Transverse colon (tissue), 4 donors: Measurements from ENCODE around the gene SLC28A3. TPM values are rescaled to one million over a fixed set of nuclear protein-coding genes. Genes with fewer than 3 reads are reported as not detected.

ENCODE experiments used
- DNase-seq: peaks from one replicate; pipeline ENCODE4 v3.0.0-alpha.2; 2019
- H3K27ac ChIP-seq, 4 donors: fragments of 200-600 bp; sonication (generic); 2 replicates each; pipeline ENCODE4 v1.5.1; 2016 to 2018; ENCODE audit warnings: inconsistent platforms in 4 of 4
- H3K27me3 ChIP-seq: fragments of 200-600 bp; sonication (generic); 2 replicates; pipeline ENCODE4 v1.5.1; 2017; ENCODE audit warnings: inconsistent platforms
- H3K36me3 ChIP-seq, 4 donors: fragments of 200-600 bp; sonication (generic); 2 replicates each; pipeline ENCODE4 v1.5.1; 2017 to 2019; ENCODE audit warnings: inconsistent platforms in 4 of 4
- H3K4me1 ChIP-seq, 4 donors: fragments of 200-600 bp; sonication (generic); 2 replicates each; pipeline ENCODE4 v1.5.1; 2017 to 2020; ENCODE audit warnings: inconsistent platforms in 4 of 4
- H3K4me3 ChIP-seq, 4 donors: fragments of 200-600 bp; sonication (generic); 1 replicate in 1 of 4; 2 replicates in 3 of 4; pipeline versions ENCODE4 v1.5.1 to v1.6.1; 2017 to 2019; ENCODE audit warnings: inconsistent platforms in 4 of 4
- H3K9me3 ChIP-seq, 2 donors: fragments of 200-600 bp; sonication (generic); 2 replicates each; pipeline ENCODE4 v1.5.1; 2017 to 2019; ENCODE audit warnings: inconsistent platforms in 2 of 2
- CTCF ChIP-seq, 5 experiments: fragments of 200-600 bp in 3 of 5; fragments of 450-650 bp in 2 of 5; sonication (generic) in 3 of 5; IDR thresholded peaks; 1 replicate in 2 of 5; 2 replicates in 3 of 5; pipeline ENCODE4 v1.5.1; 2016 to 2017; ENCODE audit warnings: antibody characterized with exemption in 5 of 5, inconsistent platforms in 3 of 5, mild to moderate bottlenecking in 2 of 5, moderate library complexity in 1 of 5
- EP300 ChIP-seq: sonication (generic); formaldehyde crosslinking; IDR thresholded peaks from one replicate; pipeline ENCODE4 v1.6.1; 2017; ENCODE audit warnings: antibody characterized with exemption, low read depth
- POLR2A ChIP-seq: fragments of 450-650 bp; IDR thresholded peaks from one replicate; pipeline ENCODE4 v1.6.1; 2016; ENCODE audit warnings: antibody characterized with exemption, mild to moderate bottlenecking, moderate library complexity
- POLR2AphosphoS5 ChIP-seq, 3 donors: sonication (generic); formaldehyde crosslinking; IDR thresholded peaks; one replicate each; pipeline ENCODE4 v1.6.1; 2016; ENCODE audit warnings: antibody characterized with exemption in 3 of 3
- WGBS, 2 donors: methylation state at CpG; one replicate each; pipeline ENCODE4 v1.1.5; 2018; ENCODE audit warnings: low coverage in 1 of 2; 5-methylcytosine and 5-hydroxymethylcytosine counted together
- in situ Hi-C, 4 donors: fragments of 200-750 bp; cut with MboI; loops; one replicate each; pipeline versions ENCODE4 v1.15.0 to v1.15.1; 2017; ENCODE audit warnings: low sequenced_read_pairs in 3 of 4, low pct_ligation_motif_present in 1 of 4, low pct_unique_long_range_greater_than_20kb in 1 of 4
- intact Hi-C: fragments of 100-400 bp; cut with DNase I; formaldehyde crosslinking; loops from one replicate; pipeline ENCODE4 v1.15.1; 2023; ENCODE audit warnings: low total_unique reads
- total RNA-seq, 4 donors: library from RNA; depleted of rRNA; stranded (reverse); fragments of >200 nt; gene quantifications; one replicate each; pipeline ENCODE4 v1.1.0, GENCODE V29; 2016

Gene SLC28A3
- total RNA-seq, 4 donors from 2014 or later, result 0.16 to 1.2 (median 0.41) TPM; not detected in 1

- peaks cover 0 to 1% (median 0%) of the 10 kb centered on the region in 4 donors for H3K4me1 ChIP-seq
- no peaks in the 10 kb centered on the region for H3K9me3 ChIP-seq
- no peak for DNase-seq
- TF ChIP-seq POLR2A (no peak), EP300 (no peak), CTCF (IDR thresholded peaks at IDR 0.05) (no peak), POLR2AphosphoS5 (IDR thresholded peaks at IDR 0.05) (no peak)
- H3K27ac ChIP-seq, result no peak overlapping the region
- in situ Hi-C loops, result loop anchor here in 2 of 4 donors (10.0 kb wide), 1 partner anchor 331 kb away; no protein-coding TSS in a partner anchor
- no peaks in the 10 kb centered on the region for H3K27me3 ChIP-seq
- intact Hi-C loops, result no loop called here
- no peaks in the 10 kb centered on the region for H3K36me3 ChIP-seq
- WGBS, 2 donors, result 2 to 52% methylated on average over 5 of the region's 5 CpGs
- peak overlapping the region in 1 of 4 donors; percentile 18 for H3K4me3 ChIP-seq
These were observed 74.4 kb downstream of the SLC28A3 start for GRCh38 chr9:84266087-84266561.

- no peak for DNase-seq
- H3K27me3 ChIP-seq, result no peaks in the 10 kb centered on the region
- WGBS, 2 donors, result 67 to 78% methylated on average over 3 of the region's 3 CpGs
- TF ChIP-seq POLR2AphosphoS5 (IDR thresholded peaks at IDR 0.05), result no peak
- no peak for TF ChIP-seq EP300
- no peak for TF ChIP-seq CTCF (IDR thresholded peaks at IDR 0.05)
- TF ChIP-seq POLR2A, result no peak
- no peaks in the 10 kb centered on the region for H3K36me3 ChIP-seq
- no peak overlapping the region for H3K27ac ChIP-seq
- intact Hi-C loops (loop anchor here (5.0 kb wide), 1 partner anchor 327 kb away; no protein-coding TSS in a partner anchor), in situ Hi-C loops (loop anchor here (5.0 to 10.0 kb wide), 2 partner anchors 327 to 330 kb away; no protein-coding TSS in a partner anchor)
- H3K4me3 ChIP-seq, result no peak overlapping the region
- no peaks in the 10 kb centered on the region for H3K9me3 ChIP-seq
- H3K4me1 ChIP-seq, result peaks cover 0 to 4% (median 0%) of the 10 kb centered on the region in 4 donors
These were observed 76.1 kb downstream of the SLC28A3 start for GRCh38 chr9:84264307-84265029.

GRCh38 chr9:84261070-84261746, 79.3 kb downstream of the SLC28A3 start:
- intact Hi-C loops, result loop anchor here (5.0 kb wide), 1 partner anchor 324 kb away; no protein-coding TSS in a partner anchor
- WGBS, 2 donors, result 36 to 65% methylated on average over 6 to 13 of the region's 13 CpGs
- no peaks in the 10 kb centered on the region for H3K9me3 ChIP-seq
- no peak overlapping the region for H3K27ac ChIP-seq
- peak overlapping the region in 1 of 4 donors; percentile 27 for H3K4me3 ChIP-seq
- in situ Hi-C loops, result loop anchor here (5.0 to 10.0 kb wide), 2 partner anchors 324 to 326 kb away; no protein-coding TSS in a partner anchor
- TF ChIP-seq CTCF (IDR thresholded peaks at IDR 0.05), result peak; percentile 84 to 89 (median 88)
- no peak for TF ChIP-seq POLR2AphosphoS5 (IDR thresholded peaks at IDR 0.05)
- TF ChIP-seq EP300, result no peak
- TF ChIP-seq POLR2A, result no peak
- H3K4me1 ChIP-seq, result peaks cover 0 to 4% (median 0%) of the 10 kb centered on the region in 4 donors
- H3K36me3 ChIP-seq, result no peaks in the 10 kb centered on the region
- H3K27me3 ChIP-seq, result no peaks in the 10 kb centered on the region
- peak; percentile 87 for DNase-seq

- no peak for TF ChIP-seq EP300
- no peak for TF ChIP-seq POLR2AphosphoS5 (IDR thresholded peaks at IDR 0.05)
- no peak for TF ChIP-seq CTCF (IDR thresholded peaks at IDR 0.05)
- TF ChIP-seq POLR2A, result no peak
- WGBS, 2 donors, result 83% methylated on average over 7 to 9 of the region's 9 CpGs
- Histone ChIP-seq H3K27me3 (no peaks in the 10 kb centered on the region), H3K36me3 (no peaks in the 10 kb centered on the region), H3K4me3 (no peak overlapping the region), H3K27ac (no peak overlapping the region), H3K9me3 (no peaks in the 10 kb centered on the region), H3K4me1 (peaks cover 0 to 4% (median 0%) of the 10 kb centered on the region in 4 donors)
- intact Hi-C loops, result no loop called here
- DNase-seq, result no peak
- in situ Hi-C loops, result no loop called here
These were observed 82.2 kb downstream of the SLC28A3 start for GRCh38 chr9:84258371-84258770.
